Epithelial cell of esophagus (primary cell): ENCODE data around the gene WWC1.

Source experiments
- DNase-seq: peaks from one replicate; pipeline ENCODE4 v3.0.0; 2010; ENCODE audit warnings: low read depth
- H3K4me3 ChIP-seq: 2 replicates; pipeline ENCODE4 v1.5.1; 2011; ENCODE audit warnings: mild to moderate bottlenecking, low read length, control low read depth
- CTCF ChIP-seq: IDR thresholded peaks from 2 replicates; pipeline ENCODE4 v1.5.1; 2011; ENCODE audit warnings: low read depth, mild to moderate bottlenecking, low read length, control low read depth, inconsistent platforms; ENCODE audit not compliant: insufficient read depth; ENCODE audit errors: missing control alignments

Gene WWC1

DNA sequence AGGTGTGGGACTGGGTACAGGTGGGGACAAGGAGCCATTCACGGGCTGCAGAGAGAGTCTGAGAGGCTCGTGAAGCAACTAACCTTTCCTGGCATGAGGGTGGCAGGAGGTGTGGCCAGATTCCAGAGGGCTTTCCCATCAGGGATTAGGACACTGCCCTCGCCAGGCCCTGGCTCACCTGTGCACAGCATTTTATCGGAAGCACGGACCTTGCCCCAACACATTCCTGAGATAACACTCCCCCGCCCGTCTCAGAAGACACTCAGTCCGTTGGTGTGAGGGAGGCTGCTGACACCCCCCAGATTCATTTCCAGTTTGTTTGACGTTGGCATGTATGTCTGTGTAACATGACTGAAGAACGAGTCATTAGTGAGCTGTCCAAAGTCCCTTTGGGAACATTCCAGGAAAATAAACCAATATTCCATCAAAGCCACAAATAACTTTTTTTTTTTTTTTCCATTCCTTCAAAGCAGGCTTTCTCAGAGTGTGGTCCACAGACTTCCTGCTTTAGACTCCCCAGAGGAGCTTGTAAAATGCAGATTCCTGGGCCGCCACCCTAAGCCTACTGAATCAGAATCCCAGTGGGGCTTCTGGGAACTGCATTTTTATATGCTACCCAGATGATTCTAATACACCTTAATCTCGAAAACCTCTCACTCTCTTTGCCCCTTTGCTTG, 23.4 kb downstream of the WWC1 start:
- peak; percentile 13 for TF ChIP-seq CTCF
- H3K4me3 ChIP-seq: no peak overlapping the region
- DNase-seq: peak; percentile 93

GRCh38 chr5:168315416-168316138, 24.1 kb downstream of the WWC1 start:
- DNase-seq: no peak
- no peak for TF ChIP-seq CTCF

DNA sequence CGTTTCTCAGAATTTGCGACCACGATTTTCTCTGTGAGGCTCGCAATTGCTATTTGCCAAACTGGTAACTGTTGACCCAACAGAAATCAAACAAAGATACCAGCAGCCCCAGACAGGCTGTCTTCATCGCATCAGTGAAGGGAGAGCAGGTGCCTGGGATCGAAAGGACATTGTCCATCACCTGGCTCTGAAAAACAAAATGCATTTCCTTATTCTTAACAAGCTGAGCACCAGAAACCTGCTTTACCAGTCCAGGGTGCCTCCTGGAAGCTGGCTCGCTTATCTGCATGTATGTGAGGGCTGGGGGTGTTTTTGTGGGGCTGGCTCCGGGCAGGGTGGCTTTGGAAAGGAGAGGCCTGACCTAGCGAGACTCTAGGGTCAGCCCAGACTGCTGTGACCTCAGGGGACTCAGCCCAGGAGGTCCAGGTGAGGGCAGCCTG, 24.7 kb downstream of the WWC1 start:
- no peak for TF ChIP-seq CTCF
- peak; percentile 63 for DNase-seq
- no peak overlapping the region for H3K4me3 ChIP-seq

More at GRCh38 chr5:168315416-168316138, 24.1 kb downstream of the WWC1 start:
- no peak overlapping the region for H3K4me3 ChIP-seq

GRCh38 chr5:168317096-168317520, 25.7 kb downstream of the WWC1 start:
- H3K4me3 ChIP-seq: no peak overlapping the region
- no peak for TF ChIP-seq CTCF
- DNase-seq: no peak

- peak; percentile 78 for DNase-seq
- H3K4me3 ChIP-seq: no peak overlapping the region
- TF ChIP-seq CTCF: no peak
These were observed 26.2 kb downstream of the WWC1 start for GRCh38 chr5:168317521-168318147.

- no peak overlapping the region for H3K4me3 ChIP-seq
- no peak for TF ChIP-seq CTCF
- DNase-seq: no peak
These were observed 26.8 kb downstream of the WWC1 start for GRCh38 chr5:168318240-168318639.
